ENCODE data around the gene SEC31B. TPM values are rescaled to one million over a fixed set of nuclear protein-coding genes. Genes with fewer than 3 reads are reported as not detected.

SEC31B gene
- total RNA-seq, 1 experiment from 2014 or later, result 2.6 TPM

GRCh38 chr10:100442548-100442947 lies 77.1 kb downstream of the SEC31B start:
- no peak for DNase-seq (ENCODE audit: low read depth)

- no peak for DNase-seq (ENCODE audit: low read depth)
These were observed 80.9 kb downstream of the SEC31B start for GRCh38 chr10:100438674-100439315.

Other genes starting within 250 kb of the SEC31B start
- gene BLOC1S2, start 233.2 kb downstream of the SEC31B start, total RNA-seq (2014; rRNA removed), result 83.8 and 86.3 TPM in 2 replicates
- not detected in 2 replicates for gene PKD2L1, start 189.6 kb downstream of the SEC31B start, total RNA-seq (2014; rRNA removed)
- 60.3 and 88.5 TPM in 2 replicates for gene SCD, start 172.6 kb downstream of the SEC31B start, total RNA-seq (2014; rRNA removed)
- not detected in 2 replicates for gene WNT8B, start 56.9 kb downstream of the SEC31B start, total RNA-seq (2014; rRNA removed)
- 133 and 183 TPM in 2 replicates for gene NDUFB8, start 10.0 kb upstream of the SEC31B start, total RNA-seq (2014; rRNA removed)
- gene HIF1AN, start 16.1 kb upstream of the SEC31B start, total RNA-seq (2014; rRNA removed), result 6.3 and 8.9 TPM in 2 replicates
- not detected in 2 replicates for gene PAX2, start 225.7 kb upstream of the SEC31B start, total RNA-seq (2014; rRNA removed)